Measurements from ENCODE around the gene ITGB5.

The ITGB5 gene

DNA sequence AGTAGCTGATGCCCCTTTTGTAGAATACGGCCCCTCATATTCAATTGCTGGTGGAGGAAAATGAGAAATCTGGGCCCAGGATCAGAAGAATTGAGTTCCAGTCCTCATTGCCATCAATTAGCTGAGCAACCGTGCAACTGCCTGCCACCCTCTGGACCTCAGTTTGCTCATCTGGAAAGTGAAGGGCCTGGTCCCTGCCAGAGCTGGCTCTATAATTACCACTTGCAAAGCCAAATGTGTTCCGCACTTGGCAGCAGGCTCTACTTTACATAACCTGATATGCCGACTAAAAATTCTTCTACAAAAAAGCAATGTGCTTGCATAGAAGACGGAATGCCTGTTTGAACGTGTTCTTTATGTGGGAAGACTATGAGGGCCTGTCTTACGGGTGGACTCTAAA is 8.6 kb upstream of the ITGB5 start:
- DNase-seq, result no peak

DNA sequence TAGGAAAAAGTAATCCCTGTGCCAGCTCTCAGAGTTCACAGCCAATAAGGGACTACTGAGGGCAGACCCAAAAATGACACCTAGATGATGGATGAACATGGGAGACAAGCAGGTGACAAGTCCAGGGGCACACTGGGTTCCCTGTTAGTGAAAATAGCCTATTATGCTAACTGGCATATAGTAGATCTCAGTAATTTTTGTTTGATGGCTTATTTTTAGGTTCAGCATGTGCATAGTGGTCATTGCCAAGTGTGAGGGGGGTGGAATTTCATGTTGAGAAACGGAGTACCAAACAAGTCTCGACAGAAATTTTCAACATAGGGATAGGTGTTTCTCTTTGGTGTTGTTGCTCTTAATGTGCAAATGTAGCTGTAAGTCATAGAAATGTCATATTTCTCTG is 6.4 kb upstream of the ITGB5 start:
- DNase-seq, result no peak

DNA sequence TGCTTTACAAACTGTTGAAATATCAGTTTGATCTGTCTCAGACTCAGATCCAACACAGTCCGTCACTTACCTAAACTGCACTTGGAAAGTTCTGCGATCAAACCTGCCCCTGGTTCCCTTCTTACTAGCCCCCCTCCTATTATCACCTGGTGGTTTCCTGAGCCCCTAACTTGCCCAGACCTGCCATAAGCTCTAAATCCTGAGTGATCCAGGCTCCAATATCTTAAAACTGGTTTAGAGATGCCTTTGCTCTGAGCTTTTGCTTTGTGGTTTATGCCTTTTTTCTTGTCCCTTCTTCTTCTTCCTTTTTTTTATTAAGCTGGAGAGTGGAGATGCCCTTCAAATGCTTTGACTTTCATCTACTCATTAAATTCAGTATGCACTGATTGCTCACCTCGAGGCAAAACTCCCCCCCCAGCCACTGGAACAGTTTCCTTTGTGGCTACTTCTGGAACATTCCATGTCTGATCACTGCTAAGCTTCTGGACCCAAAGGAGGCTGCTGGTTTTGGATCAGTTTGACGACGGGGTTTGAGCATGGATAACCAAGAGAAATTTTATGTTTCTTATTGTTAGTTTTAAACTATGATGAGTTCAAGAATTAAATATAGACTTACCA is 3.5 kb upstream of the ITGB5 start:
- no peak for DNase-seq

DNA sequence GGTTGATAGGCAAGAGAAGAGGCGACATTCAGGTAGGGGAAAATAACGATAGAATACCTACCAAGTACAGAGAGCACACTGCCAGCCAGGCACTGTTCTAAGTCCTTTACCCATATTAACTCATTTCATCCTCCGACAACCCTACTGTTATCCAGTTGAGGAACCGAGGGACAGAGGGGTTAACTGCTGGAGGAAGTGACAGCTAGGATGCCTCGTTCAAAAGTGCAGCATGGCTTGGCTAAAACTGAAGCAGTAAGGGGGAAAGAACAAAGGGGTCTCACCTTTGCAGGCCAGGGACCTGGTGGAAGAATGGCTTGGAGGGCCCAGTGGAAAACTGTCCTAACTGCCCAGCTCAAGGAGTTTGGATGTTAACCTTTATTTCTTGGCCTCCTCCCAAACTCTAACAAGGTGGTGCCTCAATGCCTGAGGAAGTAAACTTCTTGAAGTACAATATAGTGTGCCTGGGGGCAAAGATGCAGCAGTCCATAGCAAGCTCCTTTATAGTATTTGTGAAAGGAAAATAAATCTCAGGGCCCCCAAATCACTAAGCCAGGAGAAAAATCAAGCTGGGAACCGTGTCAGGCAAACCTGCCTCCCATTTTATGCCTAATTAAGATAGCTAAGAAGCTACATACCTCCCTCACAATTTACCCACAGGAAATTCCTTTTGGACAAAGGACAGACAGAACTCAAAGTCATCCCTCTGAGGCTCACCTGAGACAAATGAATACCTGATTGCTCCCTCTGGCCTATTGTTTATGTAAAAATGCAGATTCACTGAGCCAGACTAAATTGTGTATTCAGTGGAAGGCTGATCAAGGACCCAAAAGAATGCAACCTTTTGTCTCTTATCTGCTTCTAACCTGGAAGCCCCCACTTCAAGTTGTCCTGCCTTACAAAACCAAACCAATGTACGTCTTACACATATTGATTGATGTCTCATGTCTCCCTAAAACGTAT is 1.6 kb upstream of the ITGB5 start:
- no peak for DNase-seq

DNA sequence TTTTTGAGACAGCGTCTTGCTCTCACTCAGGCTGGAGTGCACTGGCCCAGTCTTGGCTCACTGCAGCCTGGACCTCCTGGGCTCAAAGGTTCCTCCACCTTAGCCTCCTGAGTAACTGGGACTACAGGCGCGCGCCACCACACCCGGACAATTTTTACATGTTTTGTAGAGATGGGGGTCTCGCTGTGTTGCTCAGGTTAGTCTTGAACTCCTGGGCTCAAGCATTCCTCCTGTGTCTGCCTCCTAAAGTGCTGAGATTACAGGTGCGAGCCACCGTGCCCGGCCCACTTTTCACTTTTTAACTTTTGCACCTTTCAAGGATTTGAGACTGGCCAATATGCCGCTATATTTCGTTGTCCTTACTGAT is 750 bp upstream of the ITGB5 start:
- no peak for DNase-seq

DNA sequence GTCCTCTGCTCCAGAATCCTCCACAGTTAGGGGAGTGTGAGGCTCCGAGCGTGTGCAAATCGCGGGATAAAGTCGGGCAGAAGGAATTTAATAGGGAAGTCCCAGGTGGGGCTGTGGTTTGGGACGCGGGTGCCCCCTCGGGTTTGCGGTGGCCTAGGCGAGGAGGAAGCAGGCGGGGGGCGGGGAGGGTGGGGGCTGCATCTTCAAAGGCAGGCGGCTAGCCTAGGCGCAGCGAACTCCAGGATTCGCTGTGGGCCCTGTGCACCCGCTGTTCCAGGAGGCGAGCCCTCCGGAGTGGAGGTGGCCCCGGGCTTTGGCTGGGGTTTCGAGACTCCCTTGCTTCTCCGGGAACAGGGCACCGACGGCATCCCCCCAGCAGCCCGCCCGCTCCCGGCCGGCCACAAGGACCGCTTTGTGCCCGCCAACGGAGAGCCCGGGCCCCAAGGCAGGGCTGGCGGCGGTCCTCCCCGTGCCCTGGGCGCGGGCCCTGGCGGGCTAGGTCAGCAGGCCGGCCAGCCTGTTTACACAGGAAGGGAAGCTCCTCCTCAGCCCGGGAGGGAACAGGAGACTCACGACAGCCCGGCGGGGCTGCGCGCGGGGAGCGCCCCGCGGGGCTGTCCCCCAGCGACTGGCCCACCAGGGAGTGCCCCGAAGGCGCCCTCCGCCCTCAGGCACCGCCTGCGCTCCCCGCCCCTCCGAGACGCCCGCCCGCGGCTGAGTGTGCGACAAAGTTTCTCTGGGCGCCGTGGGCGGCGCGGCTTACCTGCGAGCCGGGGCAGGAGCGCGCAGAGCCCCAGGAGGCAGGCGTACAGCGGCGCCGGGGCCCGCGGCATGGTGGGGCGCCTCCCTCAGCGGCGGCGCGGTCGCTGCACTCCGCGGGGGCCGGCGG is 753 bp downstream of the ITGB5 start:
- no peak for DNase-seq

DNA sequence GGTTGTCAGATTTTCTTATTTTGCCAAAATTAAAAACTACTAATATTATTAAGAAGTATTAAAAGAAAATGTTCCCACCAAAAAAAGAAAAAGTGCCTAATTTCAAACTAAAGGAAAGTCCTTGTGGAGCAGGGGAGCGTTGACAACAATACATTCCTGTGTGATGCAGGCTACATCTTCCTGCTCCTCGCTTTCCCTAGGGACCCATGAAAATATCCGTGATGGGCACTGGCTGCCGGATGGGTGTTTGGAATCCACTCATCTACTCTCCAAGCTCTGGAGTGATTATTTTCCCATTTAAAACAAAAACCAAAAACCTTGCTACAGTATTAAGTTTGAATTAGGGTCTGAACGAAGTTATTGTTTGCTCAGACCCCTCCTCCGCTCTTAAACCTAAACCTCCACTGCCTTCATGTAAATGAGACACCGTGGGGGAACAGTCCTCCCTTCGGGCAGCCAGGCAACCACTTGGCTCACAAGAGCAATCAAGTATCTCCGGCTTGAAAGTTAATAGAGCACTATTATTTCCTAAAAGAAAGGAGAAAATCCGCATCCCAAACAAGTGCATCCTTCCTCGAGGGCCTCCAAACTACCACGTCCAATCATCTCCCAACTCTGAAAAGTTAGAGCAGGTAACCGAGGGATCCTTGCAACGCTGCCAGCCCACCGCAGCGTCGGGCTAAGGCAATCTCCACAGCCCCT is 1.5 kb downstream of the ITGB5 start:
- DNase-seq, result no peak

DNA sequence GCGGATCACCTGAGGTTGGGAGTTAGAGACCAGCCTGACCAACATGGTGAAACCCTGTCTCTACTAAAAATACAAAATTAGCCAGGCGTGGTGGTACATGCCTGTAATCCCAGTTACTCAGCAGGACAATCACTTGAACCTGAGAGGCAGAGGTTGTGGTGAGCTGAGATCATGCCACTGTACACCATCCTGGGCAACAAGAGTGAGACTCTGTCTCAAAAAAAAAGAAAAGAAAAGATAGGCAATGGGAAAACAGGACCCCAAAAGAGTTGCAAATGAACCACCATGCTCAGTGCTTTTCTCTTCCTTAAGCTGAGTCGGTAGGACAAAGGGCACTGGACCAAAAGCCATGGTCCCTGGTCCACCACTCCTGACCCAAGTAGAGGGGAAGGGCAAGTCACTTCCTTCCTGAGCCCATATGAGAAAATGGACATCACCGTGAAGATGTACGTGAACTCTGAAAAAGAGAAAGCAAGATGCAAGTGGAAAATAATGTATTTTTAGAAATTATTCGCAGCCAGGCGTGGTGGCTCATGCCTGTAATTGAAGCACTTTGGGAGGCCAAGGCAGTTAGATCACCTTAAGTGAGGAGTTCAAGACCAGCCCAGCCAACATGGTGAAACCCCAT is 2.6 kb downstream of the ITGB5 start:
- no peak for DNase-seq

DNA sequence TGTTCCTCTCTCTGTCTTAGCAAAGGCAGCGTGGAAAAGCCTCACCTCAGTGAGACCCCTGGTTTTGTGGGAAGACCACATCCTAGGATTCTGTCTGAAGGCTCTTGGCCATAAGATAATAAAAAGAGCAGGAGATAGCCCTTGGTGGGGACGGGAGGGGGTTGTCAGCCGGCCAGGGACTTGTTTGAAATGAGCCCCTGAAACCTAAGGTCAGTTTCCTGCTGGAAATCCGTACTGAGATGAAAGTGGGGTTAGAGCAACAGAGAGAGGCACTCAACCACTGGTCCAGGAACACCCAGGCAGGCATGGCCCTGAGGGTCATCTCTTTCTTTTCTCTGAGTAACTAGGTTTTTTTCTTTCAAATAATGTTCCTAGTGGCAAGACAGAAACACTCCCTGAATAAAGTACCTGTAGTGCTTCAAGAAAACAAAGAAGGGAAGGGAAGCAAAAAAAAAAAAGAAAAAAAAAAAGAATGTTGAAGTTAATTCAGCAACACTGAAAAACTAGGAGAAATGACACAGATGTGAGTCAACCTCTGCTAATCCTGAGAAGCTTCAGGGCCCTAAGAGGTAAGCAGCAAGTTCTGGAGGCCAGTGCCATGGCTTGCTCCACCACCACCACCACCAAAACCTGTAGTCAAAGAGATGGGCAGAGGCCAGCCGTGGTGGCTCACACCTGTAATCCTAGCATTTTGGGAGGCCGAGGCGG is 3.2 kb downstream of the ITGB5 start:
- DNase-seq, result no peak

DNA sequence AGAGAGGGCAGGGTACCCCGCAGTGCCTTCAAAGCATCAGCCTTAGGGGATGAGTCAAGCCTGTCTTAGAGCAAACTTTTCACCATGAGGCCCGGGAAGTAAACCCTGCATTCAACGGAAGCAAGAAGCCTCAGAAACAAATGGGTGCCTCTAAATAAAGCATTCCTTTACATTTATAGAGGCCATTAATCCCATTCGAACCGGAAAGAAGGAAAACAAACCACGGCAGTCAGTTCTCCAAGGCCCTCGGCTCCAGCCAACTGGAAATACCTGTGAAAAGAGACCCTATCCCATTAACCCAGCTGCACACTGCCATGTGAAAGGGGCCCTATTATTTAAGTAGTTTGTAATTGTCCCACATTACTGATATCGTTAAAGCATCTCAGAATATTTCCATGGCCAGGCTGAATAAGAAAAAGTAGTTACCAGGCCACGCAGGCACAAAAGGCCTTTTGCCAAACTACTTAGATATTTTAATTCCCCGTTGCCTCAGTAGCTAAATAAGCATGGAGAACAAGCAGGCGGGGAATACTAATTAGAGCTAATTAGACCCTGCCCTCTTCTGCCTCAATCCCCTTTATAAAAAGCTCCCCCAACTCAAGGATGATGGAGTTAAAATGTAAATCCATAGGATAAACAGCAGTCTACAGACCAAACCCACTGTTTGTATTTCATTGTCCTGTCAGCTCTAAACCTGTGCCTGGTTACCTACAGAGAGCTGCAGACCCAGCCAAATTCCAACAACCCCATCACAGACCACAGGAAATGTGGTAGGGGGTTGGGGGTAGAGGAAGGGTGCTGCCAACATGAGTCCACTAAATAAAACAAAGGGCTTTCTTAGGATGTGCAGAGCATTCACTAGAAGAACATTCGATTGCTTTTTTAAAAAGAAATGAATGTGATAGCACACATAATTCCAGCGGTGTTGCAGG is 4.1 kb downstream of the ITGB5 start:
- DNase-seq, result no peak

DNA sequence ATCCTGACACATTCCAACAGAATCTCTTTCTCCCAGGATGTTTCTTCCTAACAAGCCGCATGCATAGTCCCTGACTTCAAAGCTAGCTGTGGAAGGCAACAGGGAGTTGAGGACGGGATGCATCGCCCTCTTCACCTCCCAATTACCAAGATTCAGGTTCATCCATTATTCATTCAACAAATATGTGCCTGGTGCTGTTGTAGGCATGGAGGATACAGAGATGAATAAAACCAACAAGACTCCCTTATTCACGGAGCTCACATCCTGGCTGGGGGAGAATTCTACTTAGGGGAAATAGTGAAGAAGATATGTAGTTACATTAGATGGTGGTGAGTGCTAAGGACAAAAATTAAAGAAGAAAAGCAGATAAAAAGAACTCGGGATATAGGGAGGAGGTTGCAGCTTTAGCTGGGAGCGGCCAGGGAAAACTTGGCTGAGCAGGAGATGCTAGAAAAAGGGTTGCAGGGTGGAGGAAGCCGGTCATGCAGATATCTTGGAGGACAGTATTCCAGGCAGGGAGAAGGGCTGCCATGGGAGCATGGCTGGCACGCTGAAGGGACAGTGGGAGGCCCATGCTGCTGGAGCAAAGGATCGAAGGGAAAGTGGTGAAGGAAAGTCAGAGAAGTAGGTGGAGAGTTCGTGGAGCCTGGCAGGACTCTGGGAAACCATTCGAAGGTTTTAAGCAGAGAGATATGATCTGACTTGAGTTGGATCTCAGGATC is 5.0 kb downstream of the ITGB5 start:
- no peak for DNase-seq

DNA sequence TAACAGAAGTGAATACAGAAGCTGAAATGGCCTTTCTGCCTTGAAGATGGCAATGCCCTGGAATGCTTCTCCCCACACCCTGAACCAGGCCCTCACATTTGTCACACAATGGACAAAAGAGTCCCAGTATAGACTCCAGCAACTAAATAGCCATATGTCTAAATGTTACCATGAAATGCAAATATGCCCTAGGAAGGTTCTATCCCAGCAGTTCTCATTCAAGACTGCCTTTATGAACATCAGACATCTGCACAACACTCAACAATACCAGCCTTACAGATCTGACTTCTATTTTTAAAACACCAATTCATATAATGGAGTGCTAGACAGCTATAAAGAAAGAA is 7.9 kb downstream of the ITGB5 start:
- DNase-seq, result no peak

DNA sequence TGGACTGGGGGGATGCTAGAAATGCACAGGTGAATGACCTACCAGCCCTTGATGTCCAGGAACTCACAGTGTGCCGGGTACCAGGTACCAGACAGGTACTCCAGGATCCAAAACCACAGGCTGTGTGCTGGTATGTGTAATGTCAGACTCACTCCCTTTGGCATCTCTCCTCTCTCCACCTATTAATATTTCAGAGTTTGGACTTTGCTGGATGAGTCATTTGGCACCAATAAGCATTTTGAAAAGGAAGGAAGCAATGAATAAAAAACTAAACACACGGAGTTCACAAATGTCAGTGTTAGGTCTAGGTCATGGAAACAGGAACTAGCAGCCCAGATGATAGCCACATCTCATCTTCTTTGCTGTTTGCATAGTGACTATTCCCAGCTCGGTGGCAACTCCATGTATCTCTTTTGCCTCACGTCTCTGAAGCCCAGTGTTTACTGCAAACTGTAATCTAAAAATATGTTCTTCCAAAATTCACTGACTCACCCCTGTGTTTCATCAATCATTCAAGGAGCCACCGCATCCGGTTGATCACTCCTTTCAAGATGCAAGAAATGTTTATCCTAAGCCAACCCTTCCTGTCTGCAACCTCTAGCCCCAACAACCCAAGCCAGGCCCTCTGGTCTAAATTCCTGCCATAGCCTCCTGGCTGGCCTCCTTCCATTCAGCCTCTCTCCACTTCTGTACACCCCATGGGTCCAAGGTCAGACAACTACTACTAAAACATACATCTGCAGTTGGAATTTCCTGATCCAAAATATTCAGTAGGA is 8.4 kb downstream of the ITGB5 start:
- DNase-seq, result no peak

DNA sequence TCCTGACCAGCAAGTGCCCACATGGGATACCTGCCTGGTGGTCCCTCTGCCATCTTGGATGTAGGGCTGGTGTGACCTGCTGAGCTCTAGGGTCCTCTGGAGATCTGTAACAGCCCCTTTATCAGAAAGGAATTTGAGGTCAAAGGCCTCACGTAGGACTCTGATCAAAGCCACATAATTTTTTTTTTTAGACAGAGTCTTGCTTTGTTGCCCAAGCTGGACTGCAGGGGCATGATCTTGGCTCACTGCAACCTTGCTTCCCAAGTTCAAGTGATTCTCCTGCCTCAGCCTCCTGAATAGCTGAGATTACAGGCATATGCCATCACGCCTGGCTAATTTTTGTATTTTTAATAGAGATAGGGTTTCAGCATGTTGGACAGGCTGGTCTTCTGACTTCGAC is 9.5 kb downstream of the ITGB5 start:
- DNase-seq, result no peak

DNA sequence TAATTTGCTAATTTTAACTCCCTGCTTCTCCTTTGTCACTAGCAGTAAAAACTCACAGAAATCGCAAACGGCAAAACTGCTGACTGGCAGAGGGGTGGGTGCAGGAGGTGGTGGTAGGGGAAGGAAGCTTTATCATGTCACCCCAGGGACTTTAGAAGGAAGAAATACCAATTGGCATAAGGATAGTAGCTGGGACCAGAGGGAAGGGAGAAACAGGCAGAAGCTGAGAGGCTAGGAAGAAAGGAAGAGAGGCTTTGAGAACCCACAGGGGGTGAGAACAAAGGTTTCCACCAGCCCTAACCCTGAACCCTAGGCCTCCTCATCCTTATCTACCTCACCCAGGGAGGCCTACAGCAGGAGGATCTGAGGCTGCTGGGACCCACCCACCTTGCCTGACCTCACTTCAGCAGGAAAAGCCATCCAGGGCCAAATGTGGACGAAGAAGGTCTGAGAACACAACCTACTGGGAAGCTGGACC is 10.7 kb downstream of the ITGB5 start:
- DNase-seq, result no peak

DNA sequence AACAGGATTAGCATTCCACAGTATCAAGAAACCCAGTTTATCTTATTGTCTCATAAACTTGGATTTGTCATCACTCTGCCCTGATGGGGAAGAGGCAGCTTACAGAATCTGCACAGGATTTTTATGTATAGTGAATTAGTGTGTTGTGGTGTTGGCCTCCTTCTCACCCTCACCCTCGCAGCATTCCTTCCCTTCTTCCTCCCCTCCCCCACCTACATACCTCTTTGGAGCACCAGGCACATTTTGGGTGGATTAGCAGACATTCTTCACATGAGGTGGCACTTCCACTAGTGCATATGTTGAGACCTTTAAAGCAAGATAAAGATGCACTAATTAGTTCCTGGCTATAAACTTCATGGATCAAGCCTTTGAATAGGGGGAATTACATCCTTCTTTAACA is 13.9 kb downstream of the ITGB5 start:
- no peak for DNase-seq

DNA sequence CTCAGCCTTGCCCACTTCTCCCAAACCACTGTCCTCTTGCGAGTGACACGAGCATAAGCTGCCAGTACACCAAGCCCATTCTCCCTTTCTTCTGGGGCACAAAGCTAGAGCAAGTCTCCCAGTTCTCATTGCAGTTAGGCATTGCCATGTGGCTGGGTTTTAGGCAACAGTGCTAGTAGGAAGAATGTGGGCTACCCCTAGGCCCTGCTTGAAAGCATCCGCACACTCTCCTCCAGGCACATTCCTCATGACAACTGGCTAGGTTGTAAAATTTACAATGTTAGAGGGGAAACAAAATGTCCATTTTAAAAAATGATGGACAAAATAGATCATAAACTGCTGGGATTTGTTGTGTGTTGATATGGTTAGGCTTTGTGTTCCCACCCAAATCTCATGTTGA is 19.7 kb downstream of the ITGB5 start:
- no peak for DNase-seq

DNA sequence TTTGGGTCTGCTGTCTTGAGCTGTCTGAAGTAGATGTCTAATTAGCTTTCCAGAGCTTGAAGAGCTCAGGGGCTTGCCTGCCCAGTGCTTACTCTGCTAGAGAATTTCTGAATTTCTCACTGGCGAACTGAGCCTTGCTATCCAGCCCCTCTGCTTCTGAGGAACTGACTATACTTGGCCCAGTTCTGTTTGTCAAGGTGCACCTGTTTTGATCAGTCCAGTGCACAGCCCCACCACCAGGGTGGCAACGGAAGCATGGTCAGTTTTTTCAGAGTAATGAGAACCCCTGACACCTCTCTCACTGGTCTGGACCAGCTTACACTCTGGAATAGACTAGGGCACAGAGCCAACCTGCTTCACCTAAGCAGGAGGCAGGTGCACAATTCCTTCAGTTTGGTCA is 25.2 kb downstream of the ITGB5 start:
- DNase-seq, result no peak

DNA sequence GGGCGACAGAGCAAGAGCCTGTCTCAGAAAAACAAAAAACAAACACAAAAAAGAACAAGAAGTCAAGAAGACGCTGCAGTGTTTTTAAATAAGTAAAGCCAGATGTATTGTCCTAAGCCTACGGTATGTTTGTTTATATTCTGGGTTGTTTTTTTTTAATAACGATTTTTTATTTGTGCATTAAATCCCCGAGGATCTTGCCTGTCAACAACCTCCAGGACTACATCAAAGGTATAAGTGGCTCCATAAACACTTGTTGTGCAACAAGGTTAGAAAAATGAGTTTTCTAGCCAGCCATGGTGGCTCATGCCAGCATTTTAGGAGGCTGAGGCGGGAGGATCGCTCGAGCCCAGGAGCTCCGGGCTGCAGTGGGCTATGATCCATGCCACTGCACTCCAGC is 26.1 kb downstream of the ITGB5 start:
- DNase-seq, result no peak

Measured in NCI-H2171 (cell line).